ENCODE measurements around the gene THUMPD1. TPM values are rescaled to one million over a fixed set of nuclear protein-coding genes. Genes with fewer than 3 reads are reported as not detected.
"Not testable (repeated sequence)": the region's sequence is repeated elsewhere in the genome, so short reads cannot be mapped to it uniquely, and the experiment has no call there.

Gene THUMPD1
- total RNA-seq, 4 donors from 2014 or later: 40.5 to 73.7 (median 67.0) TPM

- H3K4me3 ChIP-seq (ENCODE audit: low read depth, poor library complexity, severe bottlenecking): no peak overlapping the region
- TF ChIP-seq POLR2A (IDR thresholded peaks at IDR 0.05): no peak
- no peak for TF ChIP-seq CTCF (IDR thresholded peaks at IDR 0.05)
- no peak for DNase-seq (ENCODE audit: low spot score in 2 of 2)
- intact Hi-C loops (cut with DNase I; ENCODE audit: low total_unique reads): no loop called here
- 96 to 97% methylated on average over 2 of the region's 2 CpGs for WGBS, 2 donors
Observed at GRCh38 chr16:20765732-20766131, 24.1 kb upstream of the THUMPD1 start.

DNA sequence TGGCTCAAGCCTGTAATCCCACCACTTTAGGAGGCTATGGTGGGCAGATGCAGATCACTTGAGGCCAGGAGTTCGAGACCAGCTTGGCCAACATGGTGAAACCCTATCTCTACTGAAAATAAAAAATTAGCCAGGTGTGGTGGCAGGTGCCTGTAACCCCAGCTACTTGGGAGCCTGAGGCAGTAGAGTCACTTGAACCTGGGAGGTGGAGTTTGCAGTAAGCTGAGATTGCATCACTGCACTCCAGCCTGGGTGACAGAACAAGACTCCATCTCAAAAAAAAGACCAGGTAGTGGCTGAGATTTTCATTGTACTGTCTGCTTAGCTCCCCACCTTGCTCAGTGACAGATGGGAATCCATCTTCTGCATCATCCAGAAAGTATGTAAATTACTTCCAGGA, 22.8 kb upstream of the THUMPD1 start:
- intact Hi-C loops (cut with DNase I; ENCODE audit: low total_unique reads); H3K4me3 ChIP-seq (ENCODE audit: low read depth, poor library complexity, severe bottlenecking); DNase-seq (ENCODE audit: low spot score in 2 of 2): not testable (repeated sequence)
- 65 to 74% methylated on average over 1 of the region's 1 CpG for WGBS, 2 donors

DNA sequence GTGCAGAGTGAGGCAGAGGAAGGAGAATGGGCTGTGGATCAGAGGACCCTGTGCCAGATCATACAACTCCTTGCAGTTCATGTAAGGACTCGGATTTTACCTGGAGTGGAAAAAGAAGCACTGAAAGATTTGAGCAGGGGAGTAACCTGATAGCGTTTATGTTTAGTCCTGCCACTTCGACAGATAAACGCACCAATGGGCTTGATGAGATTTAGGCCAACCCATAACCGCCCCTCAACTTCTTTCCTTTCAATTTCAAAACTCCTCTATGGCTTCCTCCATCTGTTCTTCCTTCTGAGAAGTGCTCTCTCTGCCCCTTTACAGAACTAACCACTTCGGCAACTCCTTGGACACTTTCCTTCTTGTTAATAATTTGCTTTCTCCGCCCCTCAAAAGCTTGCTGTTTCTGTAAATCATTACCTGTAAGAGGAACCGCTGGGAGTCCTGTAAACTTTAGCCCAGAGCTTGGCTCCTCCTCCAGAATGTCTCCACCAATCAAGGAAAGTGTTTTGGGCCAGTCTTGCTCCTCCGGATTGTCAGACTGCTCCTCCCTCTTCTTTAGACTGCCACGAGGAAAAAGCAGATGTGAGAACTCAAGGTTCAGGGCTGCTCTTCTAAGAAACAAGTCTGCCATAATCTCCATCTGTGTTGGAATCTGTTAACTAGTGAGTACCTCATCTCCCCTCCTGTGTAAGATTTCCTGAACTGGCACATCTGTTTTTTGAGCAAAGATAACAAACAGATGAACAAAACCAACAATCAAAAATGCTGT, 22.0 kb upstream of the THUMPD1 start, which contains the start of gene ACSM3:
Gene ACSM3, plus strand, starts transcription at position 554 of the 772 bp plus-strand sequence. CDS start 6,021 bp downstream, outside the sequence.
- intact Hi-C loops (cut with DNase I; ENCODE audit: low total_unique reads): no loop called here
- DNase-seq (ENCODE audit: low spot score in 2 of 2): peak in 1 of 2 donors; percentile 74
- 10 to 16% methylated on average over 10 of the region's 10 CpGs for WGBS, 2 donors
- TF ChIP-seq POLR2A (IDR thresholded peaks at IDR 0.05): no peak
- TF ChIP-seq CTCF (IDR thresholded peaks at IDR 0.05): no peak
- no peak within 1 kb of the TSS for H3K4me3 ChIP-seq (ENCODE audit: low read depth, poor library complexity, severe bottlenecking)

- intact Hi-C loops (cut with DNase I; ENCODE audit: low total_unique reads): no loop called here
- H3K4me3 ChIP-seq (ENCODE audit: low read depth, poor library complexity, severe bottlenecking): no peak overlapping the region
- TF ChIP-seq CTCF (IDR thresholded peaks at IDR 0.05): no peak
- TF ChIP-seq POLR2A (IDR thresholded peaks at IDR 0.05): no peak
- DNase-seq (ENCODE audit: low spot score in 2 of 2): no peak
- WGBS, 2 donors: 96 to 97% methylated on average over 3 of the region's 3 CpGs
Observed at GRCh38 chr16:20762404-20763123, 20.9 kb upstream of the THUMPD1 start.

DNA sequence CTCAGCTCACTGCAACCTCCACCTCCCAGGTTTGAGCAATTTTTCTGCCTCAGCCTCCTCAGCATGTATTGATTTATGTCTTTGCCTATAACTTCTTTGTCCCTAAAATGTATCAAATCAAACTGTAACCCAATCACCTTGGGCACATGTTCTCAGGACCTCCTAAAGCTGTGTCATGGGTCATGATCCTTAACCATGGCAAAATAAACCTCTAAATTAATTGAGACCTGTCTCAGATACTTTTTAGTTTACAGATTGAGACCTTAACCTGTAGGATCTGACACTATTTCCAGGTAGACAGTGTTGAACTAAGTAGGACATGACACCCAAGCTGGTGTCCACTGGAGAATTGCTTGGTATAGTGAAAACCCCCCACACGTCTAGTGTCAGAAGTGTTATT, 19.6 kb upstream of the THUMPD1 start:
- DNase-seq (ENCODE audit: low spot score in 2 of 2): no peak
- WGBS, 2 donors: 79 to 95% methylated on average over 1 of the region's 1 CpG

More for the DNA sequence above, 19.6 kb upstream of the THUMPD1 start:
- TF ChIP-seq CTCF (IDR thresholded peaks at IDR 0.05) (no peak), POLR2A (IDR thresholded peaks at IDR 0.05) (no peak)
- no peak overlapping the region for H3K4me3 ChIP-seq (ENCODE audit: low read depth, poor library complexity, severe bottlenecking)
- intact Hi-C loops (cut with DNase I; ENCODE audit: low total_unique reads): no loop called here
